A549 (cell line): ENCODE data around the gene SNRNP70.

ENCODE experiments used
- CTCF ChIP-seq: fragments of >200 bp; sonication (Bioruptor Twin); formaldehyde crosslinking; IDR thresholded peaks from 3 replicates; pipeline ENCODE4 v1.5.1; 2016
- NR3C1 ChIP-seq: fragments of >200 bp; sonication (Bioruptor Twin); formaldehyde crosslinking; IDR thresholded peaks from 3 replicates; pipeline ENCODE4 v1.6.1; 2017
- POLR2A ChIP-seq: IDR thresholded peaks from 2 replicates; pipeline ENCODE4 v1.6.1; 2012; ENCODE audit warnings: mild to moderate bottlenecking, low read length
- SREBF2 ChIP-seq: fragments of 450-650 bp; IDR thresholded peaks from 2 replicates; pipeline ENCODE4 v1.6.1; 2014; ENCODE audit warnings: mild to moderate bottlenecking, moderate library complexity

GRCh38 chr19:49061000-49061399, 24.3 kb upstream of the SNRNP70 start:
- TF ChIP-seq CTCF (no peak), POLR2A (no peak), NR3C1 (no peak), SREBF2 (no peak)
